GM21367 (cell line): ENCODE data around the gene PEX11G.

Experiments
- ATAC-seq: cut with Tn5 transposase; IDR thresholded peaks from one replicate; pipeline ENCODE4 v1.9.1; 2021; ENCODE audit not compliant: unreplicated experiment

The PEX11G gene

DNA sequence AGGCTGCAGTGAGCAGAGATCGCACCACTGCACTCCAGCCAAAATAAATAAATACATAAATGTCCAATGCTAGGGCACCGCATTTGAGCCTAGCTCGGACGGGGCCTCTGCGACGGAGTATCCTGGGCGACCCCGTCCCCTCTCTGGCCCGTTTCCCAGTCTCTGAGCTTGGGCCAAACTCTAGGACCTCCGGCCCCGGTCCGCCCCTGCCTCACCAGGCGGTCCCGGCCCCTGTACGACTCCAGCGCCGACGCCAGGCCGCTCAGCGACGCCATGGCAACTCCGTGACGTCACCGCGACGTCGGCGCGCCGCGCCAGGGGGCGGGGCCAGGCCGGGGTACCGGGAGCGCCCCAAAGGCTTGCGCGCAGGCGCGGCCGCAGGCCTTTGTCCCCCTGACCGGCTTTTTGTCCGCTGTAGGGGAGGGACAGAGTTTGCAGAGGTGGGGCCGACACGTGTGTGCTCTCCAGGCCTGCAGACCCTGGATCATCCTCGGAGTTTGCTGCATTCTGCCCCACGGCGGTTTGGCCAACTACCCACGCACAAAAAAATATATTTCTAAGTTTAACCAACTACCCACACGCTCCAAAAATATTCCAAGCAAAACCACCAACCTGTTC, at the start of gene PEX11G:
PEX11G (minus strand) TSS at position 300 of the 618 bp plus-strand sequence; CDS start at position 275, 25 bp downstream.
- ATAC-seq = no peak

GRCh38 chr19:7535998-7536695, 47.3 kb upstream of the PEX11G start:
- no peak for ATAC-seq

GRCh38 chr19:7535047-7535997, 46.5 kb upstream of the PEX11G start, which contains the start of gene PNPLA6:
PNPLA6 (plus strand) TSS chr19:7535717; CDS start chr19:7535789, 72 bp downstream.
- peak; percentile 62 for ATAC-seq

- no peak for ATAC-seq
Observed at GRCh38 chr19:7534531-7535046, 45.8 kb upstream of the PEX11G start.

DNA sequence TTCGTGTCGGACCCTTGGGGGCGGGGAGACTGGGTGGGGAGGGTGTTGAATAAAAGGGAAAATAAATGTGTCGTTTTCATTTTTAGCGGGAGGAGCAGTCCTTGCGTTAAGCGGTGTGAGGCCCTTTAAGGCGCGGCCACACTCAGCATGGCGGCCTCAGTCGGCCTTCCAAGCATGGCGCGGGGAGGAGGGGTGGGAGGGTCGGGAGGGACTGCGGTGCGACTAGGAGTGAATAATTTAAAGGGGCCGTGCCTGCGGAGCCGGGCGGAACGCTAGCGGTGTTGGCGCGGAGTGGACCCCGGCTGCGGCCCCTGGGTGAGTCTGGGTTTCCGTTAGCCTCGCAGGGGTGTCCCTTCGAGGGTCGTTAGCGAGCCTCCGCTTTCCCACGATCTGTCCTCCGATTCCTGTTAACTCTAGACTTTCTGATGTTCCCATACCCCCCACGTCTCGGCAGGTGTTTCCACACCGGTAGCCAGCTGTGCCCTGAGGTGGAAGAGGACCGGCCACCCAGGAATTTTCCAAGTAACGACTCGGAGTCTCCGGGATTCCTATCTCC, 45.2 kb upstream of the PEX11G start:
- ATAC-seq = no peak

DNA sequence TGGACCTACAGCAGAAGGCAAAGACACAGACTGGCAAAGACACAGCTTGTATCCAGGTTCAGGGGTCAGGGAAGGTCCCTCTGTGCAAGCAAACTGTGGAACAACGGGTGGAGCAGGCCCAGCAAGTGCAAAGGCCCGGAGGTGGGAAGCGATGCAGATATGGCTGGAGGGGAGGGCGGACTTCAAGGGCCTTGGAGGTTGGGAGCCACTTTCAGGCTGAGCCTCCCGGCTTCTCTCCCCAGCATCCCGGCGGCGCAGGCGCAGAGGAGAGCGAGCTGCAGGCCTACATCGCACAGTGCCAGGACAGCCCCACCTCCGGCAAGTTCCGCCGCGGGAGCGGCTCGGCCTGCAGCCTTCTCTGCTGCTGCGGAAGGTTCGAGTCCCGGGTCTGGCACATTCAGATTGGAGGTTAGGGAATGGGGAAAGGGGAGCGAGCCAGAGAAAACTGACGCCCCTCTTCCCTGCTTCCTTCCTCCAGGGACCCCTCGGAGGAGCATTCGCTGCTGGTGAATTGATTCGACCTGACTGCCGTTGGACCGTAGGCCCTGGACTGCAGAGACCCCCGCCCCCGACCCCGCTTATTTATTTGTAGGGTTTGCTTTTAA, 44.5 kb upstream of the PEX11G start:
- no peak for ATAC-seq

DNA sequence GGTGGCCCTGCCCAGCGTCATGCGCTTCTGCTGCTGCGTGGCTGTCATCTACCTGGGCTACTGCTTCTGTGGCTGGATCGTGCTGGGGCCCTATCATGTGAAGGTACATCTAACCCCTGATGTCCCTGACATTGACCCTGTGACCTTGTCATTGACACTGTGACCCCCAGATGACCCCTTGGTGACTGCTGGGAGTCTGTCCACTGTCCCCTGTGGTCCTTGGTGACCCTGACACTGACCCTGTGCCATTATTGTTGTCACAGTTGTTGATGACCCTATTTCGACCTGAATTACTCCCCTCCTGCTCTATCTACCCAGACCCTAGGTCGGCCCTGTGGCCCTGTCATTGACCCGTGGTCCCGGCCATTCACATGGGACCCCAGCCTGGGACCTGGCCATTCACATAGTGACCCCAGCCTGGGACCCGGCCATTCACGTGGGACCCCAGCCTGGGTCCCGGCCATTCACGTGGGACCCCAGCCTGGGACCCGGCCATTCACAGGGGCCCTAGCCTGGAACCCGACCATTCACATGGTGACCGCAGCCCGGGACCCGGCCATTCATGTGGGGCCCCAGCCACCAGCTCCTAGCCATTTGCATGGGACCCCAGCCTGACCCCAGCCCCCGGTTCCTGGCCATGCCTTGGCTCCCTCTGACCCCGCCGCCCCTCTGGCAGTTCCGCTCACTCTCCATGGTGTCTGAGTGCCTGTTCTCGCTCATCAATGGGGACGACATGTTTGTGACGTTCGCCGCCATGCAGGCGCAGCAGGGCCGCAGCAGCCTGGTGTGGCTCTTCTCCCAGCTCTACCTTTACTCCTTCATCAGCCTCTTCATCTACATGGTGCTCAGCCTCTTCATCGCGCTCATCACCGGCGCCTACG, 41.0 kb upstream of the PEX11G start:
- no peak for ATAC-seq

DNA sequence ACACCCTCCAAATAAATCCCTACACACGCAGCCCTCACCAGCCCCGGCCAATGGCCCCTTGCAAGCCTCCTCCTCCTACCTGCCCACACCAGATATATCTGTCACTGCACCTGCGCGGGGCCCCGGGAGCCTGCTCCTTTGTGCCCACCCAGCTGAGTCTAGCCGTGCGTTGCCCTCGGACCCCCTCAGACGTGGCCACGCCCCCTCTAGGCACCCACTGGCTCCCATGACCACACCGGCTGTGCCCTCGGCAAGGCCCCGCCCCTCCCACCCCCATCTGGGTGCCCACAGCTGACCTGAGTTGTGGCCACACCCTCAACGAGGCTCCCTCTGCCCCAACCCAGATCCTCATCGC, 40.4 kb upstream of the PEX11G start:
- ATAC-seq = no peak

- ATAC-seq = no peak
Observed at GRCh38 chr19:7528522-7529245, 39.8 kb upstream of the PEX11G start.

- no peak for ATAC-seq
Observed at GRCh38 chr19:7528192-7528519, 39.3 kb upstream of the PEX11G start.

- no peak for ATAC-seq
Observed at GRCh38 chr19:7527516-7528191, 38.8 kb upstream of the PEX11G start.

DNA sequence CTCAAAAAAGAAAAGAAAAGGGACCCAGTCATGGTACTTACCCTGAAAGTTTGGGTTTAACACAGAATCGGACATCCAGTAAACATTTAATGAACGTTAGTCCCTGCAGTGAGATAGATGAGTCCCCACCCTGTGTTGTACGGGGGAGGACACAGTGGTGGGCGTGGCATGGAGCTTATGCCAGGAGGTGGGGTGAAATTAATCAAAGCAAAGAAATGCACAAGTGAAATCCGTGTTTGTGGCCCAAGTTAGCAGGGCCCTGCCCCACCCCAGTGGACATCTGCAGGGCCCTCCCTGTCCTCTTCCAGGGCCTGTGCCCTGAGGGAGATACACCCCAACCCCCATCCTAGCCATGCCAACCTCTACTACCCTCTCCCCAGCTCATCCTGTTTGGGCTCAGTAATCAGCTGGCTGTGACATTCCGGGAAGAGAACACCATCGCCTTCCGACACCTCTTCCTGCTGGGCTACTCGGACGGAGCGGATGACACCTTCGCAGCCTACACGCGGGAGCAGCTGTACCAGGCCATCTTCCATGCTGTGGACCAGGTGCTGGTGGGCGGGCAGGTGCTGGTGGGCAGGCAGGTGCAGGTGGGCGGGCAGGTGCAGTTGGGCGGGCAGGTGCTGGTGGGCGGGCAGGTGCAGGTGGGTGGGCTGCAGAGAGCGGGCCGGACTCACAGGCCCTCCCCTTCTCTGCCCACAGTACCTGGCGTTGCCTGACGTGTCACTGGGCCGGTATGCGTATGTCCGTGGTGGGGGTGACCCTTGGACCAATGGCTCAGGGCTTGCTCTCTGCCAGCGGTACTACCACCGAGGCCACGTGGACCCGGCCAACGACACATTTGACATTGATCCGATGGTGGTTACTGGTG, 37.5 kb upstream of the PEX11G start:
- ATAC-seq = no peak

DNA sequence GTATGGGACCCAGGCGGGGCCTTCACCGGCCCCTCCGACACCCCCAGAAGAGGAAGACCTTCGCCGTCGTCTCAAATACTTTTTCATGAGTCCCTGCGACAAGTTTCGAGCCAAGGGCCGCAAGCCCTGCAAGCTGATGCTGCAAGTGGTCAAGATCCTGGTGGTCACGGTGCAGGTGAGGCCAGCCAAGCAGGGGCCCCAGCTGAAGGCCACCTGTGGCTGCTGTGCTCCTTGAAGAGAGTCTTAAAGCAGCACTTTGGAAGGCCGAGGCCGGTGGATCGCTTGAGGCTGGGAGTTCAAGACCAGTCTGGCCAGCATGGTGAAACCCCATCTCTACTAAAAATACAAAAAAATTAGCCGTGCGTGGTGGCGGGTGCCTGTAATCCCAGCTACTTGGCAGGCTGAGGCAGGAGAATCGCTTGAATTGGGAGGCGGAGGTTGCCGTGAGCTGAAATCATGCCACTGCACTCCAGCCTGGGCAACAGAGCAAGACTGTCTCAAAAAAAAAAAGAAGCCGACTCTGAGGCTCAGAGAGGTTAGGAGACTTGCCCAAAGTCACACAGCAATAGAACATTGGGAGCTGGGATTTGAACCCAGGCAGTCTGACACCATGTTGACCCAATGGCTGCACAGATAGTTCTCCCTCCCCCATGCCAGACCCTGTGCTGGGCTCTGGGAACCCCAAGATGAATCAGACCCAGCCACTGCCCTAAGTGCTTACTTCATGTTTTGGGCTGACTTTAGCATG, 36.3 kb upstream of the PEX11G start:
- ATAC-seq = no peak

- no peak for ATAC-seq
Observed at GRCh38 chr19:7524523-7524922, 35.7 kb upstream of the PEX11G start.

GRCh38 chr19:7522923-7523667, 34.3 kb upstream of the PEX11G start:
- ATAC-seq = no peak
